IMR-90 (cell line): ENCODE measurements around the gene MILR1.

Experiments
- BHLHE40 ChIP-seq: fragments of 150-350 bp; IDR thresholded peaks from 2 replicates; pipeline ENCODE4 v1.6.1; 2016; ENCODE audit warnings: mild to moderate bottlenecking, low read depth, low read length
- POLR2A ChIP-seq: IDR thresholded peaks from 2 replicates; pipeline ENCODE4 v1.6.1; 2012; ENCODE audit warnings: mild to moderate bottlenecking, low read depth, low read length
- RFX5 ChIP-seq: IDR thresholded peaks from 2 replicates; pipeline ENCODE4 v1.8.0; 2012; ENCODE audit warnings: low read depth, mild to moderate bottlenecking, low read length, moderate library complexity
- TF ChIP-seq, protein P1 (sequence below): conservative IDR thresholded peaks from 2 replicates; pipeline ENCODE4 v1.5.1; 2012; ENCODE audit warnings: mild to moderate bottlenecking, low read depth, low read length, improper control_type of control experiment

DNA sequence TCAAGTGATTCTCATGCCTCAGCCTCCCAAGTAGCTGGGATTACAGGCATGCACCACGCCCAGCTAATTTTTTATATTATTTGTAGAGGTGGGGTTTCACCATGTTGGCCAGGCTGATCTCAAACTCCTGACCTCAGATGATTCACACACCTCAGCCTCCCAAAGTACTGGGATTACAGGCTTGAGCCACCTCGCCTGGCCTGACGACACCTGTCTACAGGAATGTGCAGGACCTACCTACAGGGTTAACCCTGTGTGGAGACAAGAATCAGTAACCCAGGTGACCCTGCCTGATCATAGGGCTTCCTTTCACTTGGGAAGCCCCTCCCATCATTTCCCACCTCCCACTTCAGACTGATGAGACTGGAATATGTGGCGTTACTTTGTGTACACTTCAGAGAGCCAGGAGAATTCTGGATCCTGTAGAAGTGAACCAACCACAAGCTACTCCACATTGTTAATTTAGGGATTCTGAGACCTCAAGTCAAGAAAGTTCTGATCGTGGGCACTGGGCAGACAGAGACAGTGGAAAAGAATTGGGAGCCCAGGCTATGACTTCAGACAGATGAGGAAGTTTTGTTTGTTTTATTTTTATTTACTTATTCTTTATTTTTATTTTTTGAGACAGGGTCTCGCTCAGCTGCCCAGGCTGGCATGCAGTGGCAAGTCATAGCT is 5.7 kb upstream of the MILR1 start:
- TF ChIP-seq, protein P1, sequence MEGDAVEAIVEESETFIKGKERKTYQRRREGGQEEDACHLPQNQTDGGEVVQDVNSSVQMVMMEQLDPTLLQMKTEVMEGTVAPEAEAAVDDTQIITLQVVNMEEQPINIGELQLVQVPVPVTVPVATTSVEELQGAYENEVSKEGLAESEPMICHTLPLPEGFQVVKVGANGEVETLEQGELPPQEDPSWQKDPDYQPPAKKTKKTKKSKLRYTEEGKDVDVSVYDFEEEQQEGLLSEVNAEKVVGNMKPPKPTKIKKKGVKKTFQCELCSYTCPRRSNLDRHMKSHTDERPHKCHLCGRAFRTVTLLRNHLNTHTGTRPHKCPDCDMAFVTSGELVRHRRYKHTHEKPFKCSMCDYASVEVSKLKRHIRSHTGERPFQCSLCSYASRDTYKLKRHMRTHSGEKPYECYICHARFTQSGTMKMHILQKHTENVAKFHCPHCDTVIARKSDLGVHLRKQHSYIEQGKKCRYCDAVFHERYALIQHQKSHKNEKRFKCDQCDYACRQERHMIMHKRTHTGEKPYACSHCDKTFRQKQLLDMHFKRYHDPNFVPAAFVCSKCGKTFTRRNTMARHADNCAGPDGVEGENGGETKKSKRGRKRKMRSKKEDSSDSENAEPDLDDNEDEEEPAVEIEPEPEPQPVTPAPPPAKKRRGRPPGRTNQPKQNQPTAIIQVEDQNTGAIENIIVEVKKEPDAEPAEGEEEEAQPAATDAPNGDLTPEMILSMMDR: no peak
- TF ChIP-seq POLR2A (no peak), BHLHE40 (no peak), RFX5 (no peak)
